ENCODE data around the gene PEX11B.
A peak's percentile ranks its signal among the peaks of the same experiment; 100 is the strongest.

Gene PEX11B

GRCh38 chr1:145962157-145963102 lies 43.9 kb upstream of the PEX11B start:
- TF ChIP-seq, protein P1, sequence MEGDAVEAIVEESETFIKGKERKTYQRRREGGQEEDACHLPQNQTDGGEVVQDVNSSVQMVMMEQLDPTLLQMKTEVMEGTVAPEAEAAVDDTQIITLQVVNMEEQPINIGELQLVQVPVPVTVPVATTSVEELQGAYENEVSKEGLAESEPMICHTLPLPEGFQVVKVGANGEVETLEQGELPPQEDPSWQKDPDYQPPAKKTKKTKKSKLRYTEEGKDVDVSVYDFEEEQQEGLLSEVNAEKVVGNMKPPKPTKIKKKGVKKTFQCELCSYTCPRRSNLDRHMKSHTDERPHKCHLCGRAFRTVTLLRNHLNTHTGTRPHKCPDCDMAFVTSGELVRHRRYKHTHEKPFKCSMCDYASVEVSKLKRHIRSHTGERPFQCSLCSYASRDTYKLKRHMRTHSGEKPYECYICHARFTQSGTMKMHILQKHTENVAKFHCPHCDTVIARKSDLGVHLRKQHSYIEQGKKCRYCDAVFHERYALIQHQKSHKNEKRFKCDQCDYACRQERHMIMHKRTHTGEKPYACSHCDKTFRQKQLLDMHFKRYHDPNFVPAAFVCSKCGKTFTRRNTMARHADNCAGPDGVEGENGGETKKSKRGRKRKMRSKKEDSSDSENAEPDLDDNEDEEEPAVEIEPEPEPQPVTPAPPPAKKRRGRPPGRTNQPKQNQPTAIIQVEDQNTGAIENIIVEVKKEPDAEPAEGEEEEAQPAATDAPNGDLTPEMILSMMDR (IDR thresholded peaks at IDR 0.05; ENCODE audit: insufficient read depth, missing control alignments) = no peak
- FAIRE-seq (no peak), DNase-seq (ENCODE audit: insufficient read length, low spot score) (no peak)

DNA sequence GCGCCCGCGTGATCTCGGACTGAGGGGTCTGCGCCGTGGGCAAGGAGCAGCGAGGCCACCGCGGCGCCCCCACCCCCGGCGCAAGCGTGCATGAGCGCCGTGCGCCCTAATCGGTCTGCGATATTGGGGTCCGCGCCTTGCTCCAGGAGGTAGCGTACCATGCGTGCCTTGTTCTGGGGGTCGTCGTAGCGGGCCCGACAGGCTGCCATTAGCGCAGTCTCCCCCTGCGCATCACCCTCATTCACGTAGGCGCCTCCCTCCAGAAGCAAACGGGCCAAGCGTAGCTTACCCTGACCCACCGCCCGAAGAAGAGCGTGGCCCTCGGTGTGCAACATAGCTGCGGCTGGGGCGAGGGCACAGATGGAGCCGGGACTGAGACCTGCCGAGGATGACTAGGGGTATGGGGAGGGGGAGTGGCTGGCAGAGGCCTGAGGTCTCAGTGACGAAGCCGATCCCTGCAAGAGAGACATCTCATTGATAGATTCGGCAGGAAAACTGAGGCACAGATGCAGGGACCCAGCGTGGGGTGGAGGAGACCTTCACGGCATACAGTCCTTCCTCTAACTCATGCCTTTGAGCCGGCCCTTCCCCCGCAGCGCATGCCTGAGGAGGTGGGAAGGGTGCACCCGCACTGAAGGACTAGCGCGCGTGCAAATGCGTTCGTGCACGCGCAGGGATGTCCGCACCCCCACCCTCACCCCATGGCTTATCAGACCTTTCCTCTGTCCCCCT lies 43.1 kb upstream of the PEX11B start:
- DNase-seq (ENCODE audit: insufficient read length, low spot score) (no peak), FAIRE-seq (no peak)
- TF ChIP-seq, protein P1 (IDR thresholded peaks at IDR 0.05; ENCODE audit: insufficient read depth, missing control alignments) = no peak

DNA sequence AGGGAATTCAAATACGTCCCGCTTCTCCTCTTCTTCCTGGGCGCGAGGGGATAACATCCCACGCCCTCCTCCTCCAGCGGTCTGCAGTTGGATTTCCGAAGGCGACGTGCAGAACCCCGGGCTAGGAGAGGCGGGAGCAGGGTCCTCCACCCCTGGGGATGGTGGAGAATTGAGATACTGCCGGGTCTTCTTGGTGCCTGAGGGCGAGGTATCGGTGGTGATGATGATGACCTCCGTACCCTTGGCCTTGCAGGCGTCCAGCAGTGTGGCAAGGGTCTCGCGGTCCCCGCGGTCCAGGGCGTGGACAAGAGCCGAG lies 42.5 kb upstream of the PEX11B start:
- TF ChIP-seq, protein P1 (IDR thresholded peaks at IDR 0.05; ENCODE audit: insufficient read depth, missing control alignments) = no peak
- no peak for DNase-seq (ENCODE audit: insufficient read length, low spot score)
- no peak for FAIRE-seq

DNA sequence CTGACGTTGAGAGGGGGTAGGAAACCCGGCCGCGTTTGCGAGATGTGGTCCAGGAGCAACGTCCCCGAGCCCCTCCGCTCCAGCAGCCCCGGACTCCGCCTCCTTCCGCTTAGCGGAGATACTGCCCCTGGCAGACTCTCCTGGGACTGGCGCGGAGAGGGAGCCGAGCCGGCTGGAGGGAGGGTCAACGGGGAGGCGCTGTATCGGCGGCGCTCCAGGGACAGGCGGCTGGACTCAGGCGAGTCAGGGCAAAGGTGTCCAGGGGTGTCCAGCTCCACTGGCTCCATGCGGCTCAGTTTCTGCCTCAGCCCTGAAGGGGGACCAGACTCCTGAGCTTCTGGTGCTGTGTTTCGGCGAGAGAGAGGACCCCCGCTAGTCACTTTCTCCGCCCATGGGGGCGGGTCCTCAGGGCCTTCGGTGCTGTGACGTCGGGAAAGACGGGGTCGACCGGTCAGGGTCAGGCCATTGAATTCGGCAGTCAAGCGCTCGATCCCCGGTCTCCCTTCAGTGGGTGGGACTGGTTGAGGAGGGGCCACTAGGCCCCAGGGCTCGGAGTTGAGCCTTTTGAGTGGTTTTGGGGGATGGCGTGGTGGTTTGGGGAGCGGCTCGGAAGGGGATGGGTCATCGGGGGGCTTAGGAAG lies 42.1 kb upstream of the PEX11B start:
- TF ChIP-seq, protein P1 (IDR thresholded peaks at IDR 0.05; ENCODE audit: insufficient read depth, missing control alignments) = peak; percentile 5
- FAIRE-seq (no peak), DNase-seq (ENCODE audit: insufficient read length, low spot score) (peak; percentile 92)

DNA sequence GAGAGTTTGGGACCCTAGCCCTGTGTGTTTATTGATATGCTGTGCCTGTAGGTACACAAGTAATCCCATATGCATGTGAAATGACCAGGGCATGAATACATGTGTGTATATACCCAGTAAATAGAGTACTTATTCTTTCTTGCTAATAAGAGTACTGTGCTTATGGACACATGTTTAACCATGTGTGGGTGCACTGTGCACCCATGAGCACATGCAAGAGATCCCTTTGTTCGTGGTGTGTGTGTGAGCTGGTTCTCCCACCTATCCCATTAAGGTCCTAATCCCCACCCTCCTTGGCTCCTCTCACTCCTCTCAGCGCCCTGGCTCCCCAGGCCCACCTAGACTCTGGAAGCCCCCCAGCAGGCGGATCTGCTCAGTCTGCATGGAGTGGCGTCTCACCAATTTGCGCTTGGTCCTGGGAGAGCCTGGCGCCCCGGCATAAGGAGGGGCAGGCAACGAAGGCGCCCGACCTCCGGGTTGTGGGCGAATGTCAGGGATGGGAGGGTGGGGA lies 41.5 kb upstream of the PEX11B start:
- TF ChIP-seq, protein P1 (IDR thresholded peaks at IDR 0.05; ENCODE audit: insufficient read depth, missing control alignments) = no peak
- FAIRE-seq (no peak), DNase-seq (ENCODE audit: insufficient read length, low spot score) (no peak)

- DNase-seq (ENCODE audit: insufficient read length, low spot score) (no peak), FAIRE-seq (no peak)
- TF ChIP-seq, protein P1 (IDR thresholded peaks at IDR 0.05; ENCODE audit: insufficient read depth, missing control alignments) = no peak
These were observed 40.8 kb upstream of the PEX11B start for GRCh38 chr1:145959333-145959732.

Data from D721Med (cell line).